SK-N-SH (cell line): ENCODE data around the gene KRTCAP3. TPM values are rescaled to one million over a fixed set of nuclear protein-coding genes. Genes with fewer than 3 reads are reported as not detected.

Experiments
- CTCF ChIA-PET: fragments of 300-600, 350-600 bp; formaldehyde crosslinking; extraction: SDS; loops from one replicate; lab custom pipeline; 2021; lab: Yijun Ruan, JAX
- POLR2A ChIA-PET: fragments of 350-600 bp; sonication (Branson Sonifier 250); formaldehyde crosslinking; extraction: SDS; loops from one replicate; lab custom pipeline; 2020; ENCODE audit warnings: antibody characterized with exemption, inconsistent platforms; lab: Yijun Ruan, JAX
- DNase-seq: peaks from one replicate; pipeline ENCODE4 v3.0.0; 2012
- H2AFZ ChIP-seq: fragments of 200-600 bp; sonication (generic); 2 replicates; pipeline ENCODE4 v1.8.1; 2016; ENCODE audit warnings: antibody characterized with exemption, mild to moderate bottlenecking, low read depth
- H3F3A ChIP-seq: fragments of 200-600 bp; sonication (generic); replicated peaks from 2 replicates; pipeline ENCODE3; 2016; ENCODE audit warnings: antibody characterized with exemption, mild to moderate bottlenecking; ENCODE audit not compliant: insufficient read depth
- H3K27ac ChIP-seq, 2 experiments: fragments of 200-500 bp in 1 of 2; fragments of 200-600 bp in 1 of 2; sonication (Bioruptor generic) in 1 of 2; sonication (generic), shearing (Covaris generic) in 1 of 2; 2 replicates each; pipeline versions ENCODE4 v1.5.1 to v1.6.1; 2014 to 2016; ENCODE audit warnings: low read depth in 2 of 2, inconsistent platforms in 1 of 2, low read length in 1 of 2, mild to moderate bottlenecking in 1 of 2, mixed read lengths in 1 of 2
- H3K27me3 ChIP-seq: fragments of 200-600 bp; sonication (generic), shearing (Covaris generic); 2 replicates; pipeline ENCODE4 v1.6.1; 2016; ENCODE audit warnings: mixed run types; ENCODE audit not compliant: insufficient read depth
- H3K36me3 ChIP-seq, 2 experiments: fragments of 200-500 bp in 1 of 2; fragments of 200-600 bp in 1 of 2; sonication (Bioruptor generic) in 1 of 2; sonication (generic) in 1 of 2; replicated peaks in 1 of 2; 2 replicates each; pipeline versions ENCODE3 to v1.5.1; 2014 to 2016; ENCODE audit warnings: low read length in 1 of 2, mild to moderate bottlenecking in 1 of 2; ENCODE audit not compliant: insufficient read depth in 2 of 2, control insufficient read depth in 1 of 2
- H3K4me1 ChIP-seq, 2 experiments: fragments of 200-500 bp in 1 of 2; fragments of 200-600 bp in 1 of 2; sonication (Bioruptor generic) in 1 of 2; sonication (generic), shearing (Covaris generic) in 1 of 2; 2 replicates each; pipeline versions ENCODE4 v1.5.1 to v1.6.1; 2014 to 2016; ENCODE audit warnings: low read depth in 1 of 2, low read length in 1 of 2, mixed run types in 1 of 2; ENCODE audit not compliant: insufficient read depth in 2 of 2, control insufficient read depth in 1 of 2
- H3K4me2 ChIP-seq: fragments of 200-600 bp; sonication (generic), shearing (Covaris generic); 2 replicates; pipeline ENCODE4 v1.6.1; 2017; ENCODE audit warnings: mixed run types
- H3K4me3 ChIP-seq, 2 experiments: fragments of 200-500 bp in 1 of 2; fragments of 200-600 bp in 1 of 2; sonication (Bioruptor generic) in 1 of 2; sonication (generic), shearing (Covaris generic) in 1 of 2; 2 replicates each; pipeline versions ENCODE4 v1.5.1 to v1.8.1; 2014 to 2016; ENCODE audit warnings: low read depth in 2 of 2, inconsistent platforms in 1 of 2, low read length in 1 of 2, mild to moderate bottlenecking in 1 of 2, mixed read lengths in 1 of 2, moderate library complexity in 1 of 2
- H3K79me2 ChIP-seq: fragments of 200-600 bp; sonication (generic); 2 replicates; pipeline ENCODE4 v1.8.1; 2017; ENCODE audit warnings: mild to moderate bottlenecking; ENCODE audit not compliant: insufficient read depth
- H3K9ac ChIP-seq: fragments of 200-600 bp; sonication (generic); 2 replicates; pipeline ENCODE4 v1.6.1; 2017; ENCODE audit warnings: mixed run types
- H3K9me2 ChIP-seq: fragments of 200-600 bp; sonication (generic); 2 replicates; pipeline ENCODE4 v1.6.1; 2017; ENCODE audit warnings: mixed run types
- H3K9me3 ChIP-seq: fragments of 200-600 bp; sonication (generic); 2 replicates; pipeline ENCODE4 v1.6.1; 2017; ENCODE audit warnings: mixed run types, mild to moderate bottlenecking, moderate library complexity
- H4K20me1 ChIP-seq: fragments of 200-600 bp; sonication (generic); 2 replicates; pipeline ENCODE4 v1.6.1; 2017; ENCODE audit warnings: mild to moderate bottlenecking, mixed run types; ENCODE audit not compliant: insufficient read depth
- CTCF ChIP-seq: fragments of 200-600 bp; sonication (generic); IDR thresholded peaks from 2 replicates; pipeline ENCODE4 v1.6.1; 2017; ENCODE audit warnings: antibody characterized with exemption, mild to moderate bottlenecking, moderate library complexity
- MAX ChIP-seq: IDR thresholded peaks from 2 replicates; pipeline ENCODE4 v1.4.0; 2012; ENCODE audit warnings: low read depth
- RAD21 ChIP-seq: IDR thresholded peaks from 2 replicates; pipeline ENCODE4 v1.6.1; 2012; ENCODE audit warnings: mild to moderate bottlenecking, low read length
- RCOR1 ChIP-seq: fragments of 150-350 bp; IDR thresholded peaks from 2 replicates; pipeline ENCODE4 v1.6.1; 2017; ENCODE audit warnings: antibody characterized with exemption, low read length
- SIN3A ChIP-seq: IDR thresholded peaks from 2 replicates; pipeline ENCODE4 v1.6.1; 2012; ENCODE audit warnings: low read depth, mild to moderate bottlenecking, low read length, moderate library complexity, borderline replicate concordance
- SMC3 ChIP-seq: IDR thresholded peaks from 2 replicates; pipeline ENCODE4 v1.6.1; 2012; ENCODE audit warnings: low read depth, low read length, improper control_type of control experiment
- USF1 ChIP-seq: IDR thresholded peaks from 2 replicates; pipeline ENCODE4 v1.4.0; 2012; ENCODE audit warnings: low read depth, borderline replicate concordance
- WGBS: methylation state at CpG from one replicate; pipeline ENCODE4 v1.1.6; 2017; ENCODE audit warnings: low lambda C conversion rate; 5-methylcytosine and 5-hydroxymethylcytosine counted together
- polyA plus RNA-seq, 3 experiments: library from polyadenylated mRNA; depleted of rRNA; stranded (reverse); fragments of >200 nt; gene quantifications; 2 replicates each; pipeline ENCODE4 v1.2.3, GENCODE V29; 2012

KRTCAP3 gene
- polyA plus RNA-seq, 1 of the 3 experiments (the other 2 are of a cell fraction) = 4.1 TPM

GRCh38 chr2:27407798-27408491 lies 34.2 kb upstream of the KRTCAP3 start:
- Histone ChIP-seq H3K36me3 (peaks cover 0 to 13% of the 10 kb centered on the region in 2 experiments), H3K27me3 (no peaks in the 10 kb centered on the region), H4K20me1 (peaks cover 53% of the 10 kb centered on the region), H3K27ac (peak overlapping the region in 1 of 2 experiments; percentile 82; a peak in 2 of 4 replicates), H3K9ac (peak overlapping the region; percentile 94), H3K9me3 (no peaks in the 10 kb centered on the region), H3K4me3 (peak overlapping the region; percentile 78 to 98), H3K4me1 (peaks cover 0 to 6% of the 10 kb centered on the region in 2 experiments; a peak in 2 of 4 replicates), H3F3A (peaks cover 15% of the 10 kb centered on the region), H3K4me2 (peak overlapping the region; percentile 80), H3K9me2 (no peaks in the 10 kb centered on the region), H3K79me2 (peaks cover 65% of the 10 kb centered on the region), H2AFZ (no peak overlapping the region)
- POLR2A ChIA-PET = interaction anchor here (0.6 to 0.9 kb wide), 2 partner anchors 20 to 42 kb away, joined by 3 to 4 read pairs; partner anchors contain the start of gene NRBP1
- WGBS = 46% methylated on average over 16 of the region's 16 CpGs
- CTCF ChIA-PET = interaction anchor here (0.6 to 5.3 kb wide), 31 partner anchors 10 to 275 kb away, joined by 3 to 94 read pairs (median 3); partner anchors contain the start of genes NRBP1, SLC4A1AP, SUPT7L and ZNF513
- TF ChIP-seq RAD21 (peak; percentile 81), RCOR1 (no peak), USF1 (no peak), CTCF (peak; percentile 79), SMC3 (peak; percentile 66)
- peak; percentile 85 for DNase-seq

GRCh38 chr2:27408601-27409320 lies 33.4 kb upstream of the KRTCAP3 start:
- H3K9me2 ChIP-seq = no peaks in the 10 kb centered on the region
- peak overlapping the region; percentile 78 to 98 for H3K4me3 ChIP-seq
- H3K4me2 ChIP-seq = peak overlapping the region; percentile 80
- ChIA-PET POLR2A (interaction anchor here (0.6 to 2.5 kb wide), 12 partner anchors 8 to 255 kb away, joined by 3 to 66 read pairs (median 5); partner anchors contain the start of genes CCDC121, FNDC4, GPN1 and NRBP1), CTCF (interaction anchor here (0.9 to 5.3 kb wide), 26 partner anchors 8 to 274 kb away, joined by 3 to 94 read pairs (median 4); partner anchors contain the start of genes NRBP1, SLC4A1AP, SUPT7L and ZNF513)
- H2AFZ ChIP-seq = peak overlapping the region; percentile 88
- peaks cover 0 to 5% of the 10 kb centered on the region in 2 experiments for H3K36me3 ChIP-seq
- peaks cover 15% of the 10 kb centered on the region for H3F3A ChIP-seq
- WGBS = 2% methylated on average over 20 of the region's 33 CpGs
- peaks cover 45% of the 10 kb centered on the region for H4K20me1 ChIP-seq
- TF ChIP-seq USF1 (no peak), MAX (peak; percentile 80), SIN3A (0 out of 2 replicates have a peak, but pooled peaks have one; percentile 22)
- peak overlapping the region; percentile 71 to 82 for H3K27ac ChIP-seq
- no peak for DNase-seq
- H3K27me3 ChIP-seq = no peaks in the 10 kb centered on the region
- H3K79me2 ChIP-seq = peaks cover 56% of the 10 kb centered on the region
- H3K9me3 ChIP-seq = no peaks in the 10 kb centered on the region
- peak overlapping the region; percentile 94 for H3K9ac ChIP-seq
- peaks cover 0 to 6% of the 10 kb centered on the region in 2 experiments; a peak in 2 of 4 replicates for H3K4me1 ChIP-seq
